Kidney (tissue), 14 donors: ENCODE measurements around the gene CAPN12. TPM values are rescaled to one million over a fixed set of nuclear protein-coding genes. Genes with fewer than 3 reads are reported as not detected.
"Not testable (repeated sequence)": the region's sequence is repeated elsewhere in the genome, so short reads cannot be mapped to it uniquely, and the experiment has no call there.

Source experiments
- DNase-seq, 5 donors: peaks; one replicate each; pipeline ENCODE4 v3.0.0-alpha.2; 2013 to 2020
- FAIRE-seq: peaks from 2 replicates; lab custom pipeline; 2012; peaks lifted over from hg19 to GRCh38; lab: Jason Lieb, UNC
- H3K27ac ChIP-seq, 2 donors: one replicate each; pipeline ENCODE4 v1.7.0; 2013; ENCODE audit warnings: low read depth in 2 of 2, low read length in 2 of 2, inconsistent platforms in 1 of 2
- H3K27me3 ChIP-seq: one replicate; pipeline ENCODE4 v1.7.1; 2013; ENCODE audit warnings: low read length, inconsistent platforms; ENCODE audit not compliant: control insufficient read depth, insufficient read depth
- H3K36me3 ChIP-seq, 3 donors: one replicate each; pipeline versions ENCODE4 v1.7.0 to v1.7.1; 2013; ENCODE audit warnings: low read length in 3 of 3, control low read depth in 1 of 3, inconsistent platforms in 1 of 3; ENCODE audit not compliant: insufficient read depth in 3 of 3, control insufficient read depth in 2 of 3
- H3K4me1 ChIP-seq, 3 donors: one replicate each; pipeline versions ENCODE4 v1.7.0 to v1.7.1; 2013; ENCODE audit warnings: low read length in 3 of 3, inconsistent platforms in 1 of 3, low read depth in 1 of 3; ENCODE audit not compliant: control insufficient read depth in 2 of 3, insufficient read depth in 2 of 3
- H3K4me3 ChIP-seq, 3 donors: one replicate each; pipeline versions ENCODE4 v1.7.0 to v1.8.1; 2013; ENCODE audit warnings: low read length in 3 of 3, control low read depth in 1 of 3, inconsistent platforms in 1 of 3
- H3K9ac ChIP-seq, 3 donors: one replicate each; pipeline versions ENCODE4 v1.7.0 to v1.7.1; 2013; ENCODE audit warnings: low read length in 3 of 3, control low read depth in 1 of 3, inconsistent platforms in 1 of 3
- H3K9me3 ChIP-seq, 3 donors: one replicate each; pipeline versions ENCODE4 v1.7.0 to v1.7.1; 2013; ENCODE audit warnings: low read length in 3 of 3, control low read depth in 1 of 3, inconsistent platforms in 1 of 3; ENCODE audit not compliant: control insufficient read depth in 2 of 3, insufficient read depth in 1 of 3
- CTCF ChIP-seq: IDR thresholded peaks from 3 replicates; pipeline ENCODE4 v1.5.1; 2012; ENCODE audit warnings: mild to moderate bottlenecking, moderate library complexity, borderline replicate concordance; ENCODE audit not compliant: insufficient read depth; ENCODE audit errors: extremely low read depth
- intact Hi-C: fragments of 100-400 bp; cut with DNase I; formaldehyde crosslinking; loops from one replicate; pipeline ENCODE4 v1.11.1; 2022
- polyA plus RNA-seq: library from polyadenylated mRNA; stranded (reverse); fragments of 350-450 nt; fragmentation: Illumina TruSeq; extraction: RNeasy Lipid Tissue Mini Kit (QIAGEN cat#74804); gene quantifications from one replicate; pipeline ENCODE4 v1.2.3, GENCODE V29; 2014; ENCODE audit warnings: low read depth, low replicate concordance; ENCODE audit not compliant: insufficient read depth
- total RNA-seq: library from RNA; stranded (reverse); fragmentation: NEBNext Ultra II Directional; extraction: Animal tissue kit (Norgen Biotek cat#: 25700); gene quantifications from one replicate; pipeline ENCODE4 v1.2.1, GENCODE V29; 2021
- donor health status: control.
- donor health status: control.
- donor health status: control.
- donor health status: control.
- donor health status: control.
- donor health status: DM: yes; HTN: yes; CAD: no.
- donor health status: Normal renal cell carcinoma (clear cell type).

The CAPN12 gene
- total and polyA plus RNA-seq, 2 donors from 2014 or later: 27.1 to 31.1 TPM

- Histone ChIP-seq H3K4me3 (no peak overlapping the region), H3K9ac (no peak overlapping the region), H3K27me3 (no peaks in the 10 kb centered on the region), H3K36me3 (no peaks in the 10 kb centered on the region), H3K4me1 (no peaks in the 10 kb centered on the region), H3K27ac (no peak overlapping the region), H3K9me3 (no peaks in the 10 kb centered on the region)
- DNase-seq (no peak), FAIRE-seq (no peak)
- intact Hi-C loops: no loop called here
- TF ChIP-seq CTCF: no peak
These were observed 40.0 kb upstream of the CAPN12 start for GRCh38 chr19:38784224-38784623.

- FAIRE-seq, H3K27me3 ChIP-seq, H3K4me1 ChIP-seq, H3K9me3 ChIP-seq, H3K4me3 ChIP-seq, H3K27ac ChIP-seq, H3K36me3 ChIP-seq, H3K9ac ChIP-seq, intact Hi-C loops: not testable (repeated sequence)
- DNase-seq: peak in 1 of 5 donors; percentile 15
These were observed 37.9 kb upstream of the CAPN12 start for GRCh38 chr19:38782212-38782611.

- no peaks in the 10 kb centered on the region for H3K4me1 ChIP-seq
- H3K9me3 ChIP-seq: no peaks in the 10 kb centered on the region
- TF ChIP-seq CTCF: no peak
- H3K27ac ChIP-seq: no peak overlapping the region
- H3K27me3 ChIP-seq: no peaks in the 10 kb centered on the region
- no peak overlapping the region for H3K9ac ChIP-seq
- DNase-seq (no peak), FAIRE-seq (no peak)
- intact Hi-C loops: no loop called here
- H3K4me3 ChIP-seq: no peak overlapping the region
- H3K36me3 ChIP-seq: no peaks in the 10 kb centered on the region
These were observed 36.8 kb upstream of the CAPN12 start for GRCh38 chr19:38781058-38781457.

- Histone ChIP-seq H3K4me1 (no peaks in the 10 kb centered on the region), H3K27ac (no peak overlapping the region), H3K27me3 (no peaks in the 10 kb centered on the region), H3K9me3 (no peaks in the 10 kb centered on the region), H3K4me3 (no peak overlapping the region), H3K9ac (no peak overlapping the region), H3K36me3 (no peaks in the 10 kb centered on the region)
- no peak for FAIRE-seq
- no peak for TF ChIP-seq CTCF
- DNase-seq: peak in 1 of 5 donors; percentile 10
- intact Hi-C loops: no loop called here
These were observed 36.2 kb upstream of the CAPN12 start for GRCh38 chr19:38780443-38780842.
